HepG2 (cell line): ENCODE data around the gene ABI3BP.

Experiments used
- CTCF ChIP-seq: sonication (generic); formaldehyde crosslinking; IDR thresholded peaks from 2 replicates; pipeline ENCODE4 v1.5.0; 2020; ENCODE audit warnings: mild to moderate bottlenecking, missing genetic modification reagents, moderate library complexity
- EHMT2 ChIP-seq: fragments of 200-600 bp; sonication (generic); IDR thresholded peaks from 2 replicates; pipeline ENCODE4 v1.7.0; 2017; ENCODE audit warnings: antibody characterized with exemption, low read depth, low read length, borderline replicate concordance
- NFE2L2 ChIP-seq: fragments of 150-350 bp; IDR thresholded peaks from 2 replicates; pipeline ENCODE4 v1.6.1; 2014; ENCODE audit warnings: low read length
- TRIM24 ChIP-seq: sonication (generic); formaldehyde crosslinking; IDR thresholded peaks from 2 replicates; pipeline ENCODE4 v1.8.0; 2022; ENCODE audit warnings: mild to moderate bottlenecking, missing genetic modification reagents
- ZUFSP ChIP-seq: sonication (generic); formaldehyde crosslinking; IDR thresholded peaks from 2 replicates; pipeline ENCODE4 v1.9.0; 2021; ENCODE audit warnings: missing genetic modification reagents, mild to moderate bottlenecking, borderline replicate concordance

- TF ChIP-seq TRIM24 (CRISPR knock-in tag), result no peak
- TF ChIP-seq NFE2L2, result no peak
- TF ChIP-seq CTCF (CRISPR knock-in tag), result no peak
- TF ChIP-seq ZUFSP (CRISPR knock-in tag), result no peak
- TF ChIP-seq EHMT2, result no peak
Measured at GRCh38 chr3:100999160-100999559, 5.9 kb upstream of the ABI3BP start.
